PFSK-1 (cell line): ENCODE results near the gene PCDHA6.

Experiments used
- POLR2AphosphoS5 ChIP-seq: IDR thresholded peaks from 2 replicates; pipeline ENCODE4 v1.6.1; 2012; ENCODE audit warnings: low read depth, mild to moderate bottlenecking, control low read depth, low read length, moderate library complexity
- SIN3A ChIP-seq: IDR thresholded peaks from 2 replicates; pipeline ENCODE4 v1.6.1; 2012; ENCODE audit warnings: mild to moderate bottlenecking, low read length, moderate library complexity, borderline replicate concordance; ENCODE audit not compliant: insufficient read depth
- TAF1 ChIP-seq: IDR thresholded peaks from 2 replicates; pipeline ENCODE4 v1.6.1; 2012; ENCODE audit warnings: low read length, control low read depth, borderline replicate concordance; ENCODE audit not compliant: insufficient read depth
- TF ChIP-seq, protein P1 (sequence below), 2 experiments: IDR thresholded peaks; 2 replicates each; pipeline versions ENCODE4 v1.6.1 to v1.8.0; 2011 to 2012; ENCODE audit warnings: low read depth in 2 of 2, low read length in 2 of 2, control low read depth in 1 of 2, inconsistent platforms in 1 of 2, mild to moderate bottlenecking in 1 of 2, moderate library complexity in 1 of 2; ENCODE audit not compliant: insufficient read depth in 1 of 2

DNA sequence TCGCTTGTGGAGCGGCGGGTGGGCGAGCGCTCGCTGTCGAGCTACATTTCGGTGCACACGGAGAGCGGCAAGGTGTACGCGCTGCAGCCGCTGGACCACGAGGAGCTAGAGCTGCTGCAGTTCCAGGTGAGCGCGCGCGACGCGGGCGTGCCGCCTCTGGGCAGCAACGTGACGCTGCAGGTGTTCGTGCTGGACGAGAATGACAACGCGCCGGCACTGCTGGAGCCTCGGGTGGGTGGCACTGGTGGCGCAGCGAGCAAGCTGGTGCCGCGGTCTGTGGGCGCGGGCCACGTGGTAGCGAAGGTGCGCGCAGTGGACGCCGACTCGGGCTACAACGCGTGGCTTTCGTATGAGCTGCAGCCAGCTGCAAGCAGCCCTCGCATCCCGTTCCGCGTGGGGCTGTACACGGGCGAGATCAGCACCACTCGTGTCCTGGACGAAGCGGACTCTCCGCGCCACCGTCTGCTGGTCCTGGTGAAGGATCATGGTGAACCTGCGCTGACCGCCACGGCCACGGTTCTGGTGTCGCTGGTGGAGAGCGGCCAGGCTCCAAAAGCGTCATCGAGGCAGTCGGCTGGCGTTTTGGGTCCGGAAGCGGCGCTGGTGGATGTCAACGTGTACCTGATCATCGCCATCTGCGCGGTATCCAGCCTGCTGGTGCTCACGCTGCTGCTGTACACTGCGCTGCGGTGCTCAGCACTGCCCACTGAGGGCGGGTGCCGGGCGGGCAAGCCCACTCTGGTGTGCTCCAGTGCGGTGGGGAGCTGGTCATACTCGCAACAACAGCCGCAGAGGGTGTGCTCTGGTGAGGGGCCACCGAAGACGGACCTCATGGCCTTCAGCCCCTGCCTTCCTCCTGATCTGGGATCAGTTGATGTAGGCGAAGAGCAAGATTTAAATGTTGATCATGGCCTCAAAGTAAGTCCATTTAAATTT lies 15.3 kb downstream of the PCDHA6 start:
- TF ChIP-seq POLR2AphosphoS5 (no peak), SIN3A (no peak), TAF1 (no peak)
- TF ChIP-seq, protein P1, sequence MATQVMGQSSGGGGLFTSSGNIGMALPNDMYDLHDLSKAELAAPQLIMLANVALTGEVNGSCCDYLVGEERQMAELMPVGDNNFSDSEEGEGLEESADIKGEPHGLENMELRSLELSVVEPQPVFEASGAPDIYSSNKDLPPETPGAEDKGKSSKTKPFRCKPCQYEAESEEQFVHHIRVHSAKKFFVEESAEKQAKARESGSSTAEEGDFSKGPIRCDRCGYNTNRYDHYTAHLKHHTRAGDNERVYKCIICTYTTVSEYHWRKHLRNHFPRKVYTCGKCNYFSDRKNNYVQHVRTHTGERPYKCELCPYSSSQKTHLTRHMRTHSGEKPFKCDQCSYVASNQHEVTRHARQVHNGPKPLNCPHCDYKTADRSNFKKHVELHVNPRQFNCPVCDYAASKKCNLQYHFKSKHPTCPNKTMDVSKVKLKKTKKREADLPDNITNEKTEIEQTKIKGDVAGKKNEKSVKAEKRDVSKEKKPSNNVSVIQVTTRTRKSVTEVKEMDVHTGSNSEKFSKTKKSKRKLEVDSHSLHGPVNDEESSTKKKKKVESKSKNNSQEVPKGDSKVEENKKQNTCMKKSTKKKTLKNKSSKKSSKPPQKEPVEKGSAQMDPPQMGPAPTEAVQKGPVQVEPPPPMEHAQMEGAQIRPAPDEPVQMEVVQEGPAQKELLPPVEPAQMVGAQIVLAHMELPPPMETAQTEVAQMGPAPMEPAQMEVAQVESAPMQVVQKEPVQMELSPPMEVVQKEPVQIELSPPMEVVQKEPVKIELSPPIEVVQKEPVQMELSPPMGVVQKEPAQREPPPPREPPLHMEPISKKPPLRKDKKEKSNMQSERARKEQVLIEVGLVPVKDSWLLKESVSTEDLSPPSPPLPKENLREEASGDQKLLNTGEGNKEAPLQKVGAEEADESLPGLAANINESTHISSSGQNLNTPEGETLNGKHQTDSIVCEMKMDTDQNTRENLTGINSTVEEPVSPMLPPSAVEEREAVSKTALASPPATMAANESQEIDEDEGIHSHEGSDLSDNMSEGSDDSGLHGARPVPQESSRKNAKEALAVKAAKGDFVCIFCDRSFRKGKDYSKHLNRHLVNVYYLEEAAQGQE (IDR thresholded peaks at IDR 0.05; ENCODE audit: insufficient read depth in 1 of 2, low read depth in 2 of 2, low read length in 2 of 2) = no peak
